SK-N-SH (cell line): ENCODE data around the gene PCBP3. TPM values are rescaled to one million over a fixed set of nuclear protein-coding genes. Genes with fewer than 3 reads are reported as not detected.

Experiments
- CTCF ChIA-PET: fragments of 300-600, 350-600 bp; formaldehyde crosslinking; extraction: SDS; loops from one replicate; lab custom pipeline; 2021; lab: Yijun Ruan, JAX
- POLR2A ChIA-PET: fragments of 350-600 bp; sonication (Branson Sonifier 250); formaldehyde crosslinking; extraction: SDS; loops from one replicate; lab custom pipeline; 2020; ENCODE audit warnings: antibody characterized with exemption, inconsistent platforms; lab: Yijun Ruan, JAX
- DNase-seq: peaks from one replicate; pipeline ENCODE4 v3.0.0; 2012
- H2AFZ ChIP-seq: fragments of 200-600 bp; sonication (generic); 2 replicates; pipeline ENCODE4 v1.8.1; 2016; ENCODE audit warnings: antibody characterized with exemption, mild to moderate bottlenecking, low read depth
- H3F3A ChIP-seq: fragments of 200-600 bp; sonication (generic); replicated peaks from 2 replicates; pipeline ENCODE3; 2016; ENCODE audit warnings: antibody characterized with exemption, mild to moderate bottlenecking; ENCODE audit not compliant: insufficient read depth
- H3K27ac ChIP-seq, 2 experiments: fragments of 200-500 bp in 1 of 2; fragments of 200-600 bp in 1 of 2; sonication (Bioruptor generic) in 1 of 2; sonication (generic), shearing (Covaris generic) in 1 of 2; 2 replicates each; pipeline versions ENCODE4 v1.5.1 to v1.6.1; 2014 to 2016; ENCODE audit warnings: low read depth in 2 of 2, inconsistent platforms in 1 of 2, low read length in 1 of 2, mild to moderate bottlenecking in 1 of 2, mixed read lengths in 1 of 2
- H3K27me3 ChIP-seq: fragments of 200-600 bp; sonication (generic), shearing (Covaris generic); 2 replicates; pipeline ENCODE4 v1.6.1; 2016; ENCODE audit warnings: mixed run types; ENCODE audit not compliant: insufficient read depth
- H3K36me3 ChIP-seq, 2 experiments: fragments of 200-500 bp in 1 of 2; fragments of 200-600 bp in 1 of 2; sonication (Bioruptor generic) in 1 of 2; sonication (generic) in 1 of 2; replicated peaks in 1 of 2; 2 replicates each; pipeline versions ENCODE3 to v1.5.1; 2014 to 2016; ENCODE audit warnings: low read length in 1 of 2, mild to moderate bottlenecking in 1 of 2; ENCODE audit not compliant: insufficient read depth in 2 of 2, control insufficient read depth in 1 of 2
- H3K4me1 ChIP-seq, 2 experiments: fragments of 200-500 bp in 1 of 2; fragments of 200-600 bp in 1 of 2; sonication (Bioruptor generic) in 1 of 2; sonication (generic), shearing (Covaris generic) in 1 of 2; 2 replicates each; pipeline versions ENCODE4 v1.5.1 to v1.6.1; 2014 to 2016; ENCODE audit warnings: low read depth in 1 of 2, low read length in 1 of 2, mixed run types in 1 of 2; ENCODE audit not compliant: insufficient read depth in 2 of 2, control insufficient read depth in 1 of 2
- H3K4me2 ChIP-seq: fragments of 200-600 bp; sonication (generic), shearing (Covaris generic); 2 replicates; pipeline ENCODE4 v1.6.1; 2017; ENCODE audit warnings: mixed run types
- H3K4me3 ChIP-seq, 2 experiments: fragments of 200-500 bp in 1 of 2; fragments of 200-600 bp in 1 of 2; sonication (Bioruptor generic) in 1 of 2; sonication (generic), shearing (Covaris generic) in 1 of 2; 2 replicates each; pipeline versions ENCODE4 v1.5.1 to v1.8.1; 2014 to 2016; ENCODE audit warnings: low read depth in 2 of 2, inconsistent platforms in 1 of 2, low read length in 1 of 2, mild to moderate bottlenecking in 1 of 2, mixed read lengths in 1 of 2, moderate library complexity in 1 of 2
- H3K79me2 ChIP-seq: fragments of 200-600 bp; sonication (generic); 2 replicates; pipeline ENCODE4 v1.8.1; 2017; ENCODE audit warnings: mild to moderate bottlenecking; ENCODE audit not compliant: insufficient read depth
- H3K9ac ChIP-seq: fragments of 200-600 bp; sonication (generic); 2 replicates; pipeline ENCODE4 v1.6.1; 2017; ENCODE audit warnings: mixed run types
- H3K9me2 ChIP-seq: fragments of 200-600 bp; sonication (generic); 2 replicates; pipeline ENCODE4 v1.6.1; 2017; ENCODE audit warnings: mixed run types
- H3K9me3 ChIP-seq: fragments of 200-600 bp; sonication (generic); 2 replicates; pipeline ENCODE4 v1.6.1; 2017; ENCODE audit warnings: mixed run types, mild to moderate bottlenecking, moderate library complexity
- H4K20me1 ChIP-seq: fragments of 200-600 bp; sonication (generic); 2 replicates; pipeline ENCODE4 v1.6.1; 2017; ENCODE audit warnings: mild to moderate bottlenecking, mixed run types; ENCODE audit not compliant: insufficient read depth
- CHD2 ChIP-seq: fragments of 150-350 bp; IDR thresholded peaks from 2 replicates; pipeline ENCODE4 v1.6.1; 2018; ENCODE audit warnings: low read length; ENCODE audit not compliant: partially characterized antibody
- FOSL2 ChIP-seq: IDR thresholded peaks from 2 replicates; pipeline ENCODE4 v1.4.0; 2012; ENCODE audit warnings: low read depth, mild to moderate bottlenecking, moderate library complexity, borderline replicate concordance
- FOXJ3 ChIP-seq: sonication (generic); formaldehyde crosslinking; IDR thresholded peaks from 2 replicates; pipeline ENCODE4 v1.5.1; 2020; ENCODE audit warnings: mild to moderate bottlenecking, missing genetic modification reagents
- FOXM1 ChIP-seq: IDR thresholded peaks from 2 replicates; pipeline ENCODE4 v1.4.0; 2012; ENCODE audit warnings: low read depth, mild to moderate bottlenecking
- MXI1 ChIP-seq: IDR thresholded peaks from 2 replicates; pipeline ENCODE4 v1.6.1; 2012; ENCODE audit warnings: mild to moderate bottlenecking, low read depth, low read length, improper control_type of control experiment
- POLR2AphosphoS5 ChIP-seq: IDR thresholded peaks from 2 replicates; pipeline ENCODE4 v1.6.1; 2012; ENCODE audit warnings: low read depth, low read length
- RFX5 ChIP-seq: IDR thresholded peaks from 2 replicates; pipeline ENCODE4 v1.6.1; 2012; ENCODE audit warnings: mild to moderate bottlenecking, improper control_type of control experiment, low read length
- SIN3A ChIP-seq: IDR thresholded peaks from 2 replicates; pipeline ENCODE4 v1.6.1; 2012; ENCODE audit warnings: low read depth, mild to moderate bottlenecking, low read length, moderate library complexity, borderline replicate concordance
- TCF12 ChIP-seq: IDR thresholded peaks from 2 replicates; pipeline ENCODE4 v1.4.0; 2012
- TEAD4 ChIP-seq: IDR thresholded peaks from 2 replicates; pipeline ENCODE4 v1.4.0; 2012; ENCODE audit warnings: mild to moderate bottlenecking, borderline replicate concordance; ENCODE audit not compliant: insufficient read depth
- WGBS: methylation state at CpG from one replicate; pipeline ENCODE4 v1.1.6; 2017; ENCODE audit warnings: low lambda C conversion rate; 5-methylcytosine and 5-hydroxymethylcytosine counted together
- polyA plus RNA-seq, 3 experiments: library from polyadenylated mRNA; depleted of rRNA; stranded (reverse); fragments of >200 nt; gene quantifications; 2 replicates each; pipeline ENCODE4 v1.2.3, GENCODE V29; 2012

Gene PCBP3
- polyA plus RNA-seq, 1 of the 3 experiments (the other 2 are of a cell fraction) = 9.5 TPM

- Histone ChIP-seq H3K9me3 (no peaks in the 10 kb centered on the region), H3K9me2 (no peaks in the 10 kb centered on the region), H3K4me3 (no peak overlapping the region), H3K36me3 (no peaks in the 10 kb centered on the region), H3K4me1 (peaks cover 8 to 47% of the 10 kb centered on the region in 2 experiments; a peak in 3 of 4 replicates), H3K4me2 (no peak overlapping the region), H3F3A (no peaks in the 10 kb centered on the region), H4K20me1 (no peaks in the 10 kb centered on the region), H3K27me3 (no peaks in the 10 kb centered on the region), H3K27ac (peak overlapping the region in 1 of 2 experiments; percentile 79; a peak in 2 of 4 replicates), H2AFZ (no peak overlapping the region), H3K79me2 (0 out of 2 replicates have a peak, but pooled peaks cover 3% of the 10 kb centered on the region), H3K9ac (no peak overlapping the region)
- peak; percentile 11 for TF ChIP-seq CHD2
- no peak for TF ChIP-seq TEAD4
- POLR2A ChIA-PET = no interaction called here
- 88% methylated on average over 10 of the region's 10 CpGs for WGBS
- CTCF ChIA-PET = interaction anchor here (1.0 to 1.4 kb wide), 3 partner anchors 13 to 169 kb away, joined by 3 to 8 read pairs (median 5); no protein-coding TSS in a partner anchor
- no peak for DNase-seq
Observed at GRCh38 chr21:45724994-45725843, 81.7 kb downstream of the PCBP3 start.

DNA sequence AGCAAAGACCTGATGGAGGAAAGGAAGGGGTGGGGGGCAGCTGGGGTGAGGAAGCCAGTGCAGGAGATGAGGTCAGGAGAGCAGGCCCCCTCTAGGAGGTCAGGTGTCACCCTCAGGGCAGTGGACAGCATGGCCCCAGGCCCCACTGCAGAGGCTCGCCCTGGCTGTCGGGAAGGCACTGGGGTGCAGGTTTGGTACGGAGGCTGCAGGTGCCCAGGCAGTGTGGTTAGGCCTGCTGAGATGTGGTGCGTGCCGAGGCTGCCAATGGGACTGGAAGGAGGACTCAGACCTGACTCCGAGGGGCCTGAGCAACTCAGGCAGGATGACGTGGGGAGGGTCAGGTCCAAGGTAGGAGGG lies 82.3 kb downstream of the PCBP3 start:
- CTCF ChIA-PET = interaction anchor here (1.0 to 1.4 kb wide), 3 partner anchors 12 to 170 kb away, joined by 3 to 8 read pairs (median 5); no protein-coding TSS in a partner anchor
- H3K4me1 ChIP-seq = peaks cover 8 to 47% of the 10 kb centered on the region in 2 experiments; a peak in 3 of 4 replicates
- H3K9me3 ChIP-seq = no peaks in the 10 kb centered on the region
- no peak for DNase-seq
- no peak overlapping the region for H3K9ac ChIP-seq
- no peaks in the 10 kb centered on the region for H4K20me1 ChIP-seq
- no peaks in the 10 kb centered on the region for H3K9me2 ChIP-seq
- no peaks in the 10 kb centered on the region for H3K36me3 ChIP-seq
- no peak for TF ChIP-seq RFX5
- no peak for TF ChIP-seq POLR2AphosphoS5
- TF ChIP-seq TCF12 = no peak
- H3K4me2 ChIP-seq = no peak overlapping the region
- 88% methylated on average over 7 of the region's 7 CpGs for WGBS
- H3K27ac ChIP-seq = peak overlapping the region in 1 of 2 experiments; percentile 79; a peak in 1 of 4 replicates
- no peak overlapping the region for H3K4me3 ChIP-seq
- POLR2A ChIA-PET = no interaction called here
- 0 out of 2 replicates have a peak, but pooled peaks cover 3% of the 10 kb centered on the region for H3K79me2 ChIP-seq
- no peaks in the 10 kb centered on the region for H3K27me3 ChIP-seq
- H3F3A ChIP-seq = no peaks in the 10 kb centered on the region
- H2AFZ ChIP-seq = no peak overlapping the region

GRCh38 chr21:45726438-45726837 lies 82.9 kb downstream of the PCBP3 start:
- 95% methylated on average over 9 of the region's 10 CpGs for WGBS
- Histone ChIP-seq H3F3A (no peaks in the 10 kb centered on the region), H2AFZ (no peak overlapping the region), H3K4me1 (peaks cover 7 to 46% of the 10 kb centered on the region in 2 experiments; a peak in 3 of 4 replicates), H3K9me2 (no peaks in the 10 kb centered on the region), H4K20me1 (no peaks in the 10 kb centered on the region), H3K27ac (peak overlapping the region in 1 of 2 experiments; percentile 79; a peak in 2 of 4 replicates), H3K27me3 (no peaks in the 10 kb centered on the region), H3K36me3 (no peaks in the 10 kb centered on the region), H3K79me2 (0 out of 2 replicates have a peak, but pooled peaks cover 3% of the 10 kb centered on the region), H3K9ac (no peak overlapping the region), H3K4me3 (no peak overlapping the region), H3K9me3 (no peaks in the 10 kb centered on the region), H3K4me2 (no peak overlapping the region)
- TF ChIP-seq FOSL2 (no peak), SIN3A (no peak), FOXJ3 (CRISPR knock-in tag) (0 out of 2 replicates have a peak, but pooled peaks have one; percentile 21), FOXM1 (no peak), MXI1 (peak; percentile 30; the same call in 1 of the 2 replicates)
- CTCF ChIA-PET = interaction anchor here (0.7 to 1.3 kb wide), 2 partner anchors 10 to 14 kb away, joined by 3 to 4 read pairs; no protein-coding TSS in a partner anchor
- POLR2A ChIA-PET = no interaction called here
- DNase-seq = peak; percentile 56
